IMR-90 (cell line): ENCODE measurements around the gene LRRC7. TPM values are rescaled to one million over a fixed set of nuclear protein-coding genes. Genes with fewer than 3 reads are reported as not detected.

Experiments
- ATAC-seq: fragments of 200-7000 bp; cut with Tn5 transposase; 2 replicates; pipeline ENCODE4 v1.9.1; 2020; ENCODE audit warnings: low read depth, mild to moderate bottlenecking, moderate library complexity
- BruUV-seq: library from RNA; stranded (reverse); fragments of 400-500 nt; replicated peaks from 2 replicates; lab custom pipeline; 2021; lab: Mats Ljungman, UMichigan
- CTCF ChIA-PET: fragments of 300-600 bp; formaldehyde crosslinking; extraction: SDS; loops from one replicate; lab custom pipeline; 2021; ENCODE audit warnings: antibody characterized with exemption; lab: Yijun Ruan, JAX
- POLR2A ChIA-PET: fragments of 300-600 bp; sonication (Branson Sonifier 250); formaldehyde crosslinking; loops from one replicate; lab custom pipeline; 2022; ENCODE audit warnings: antibody characterized with exemption; ENCODE audit not compliant: unreplicated experiment; lab: Charles Lee
- DNase-seq: peaks from one replicate; pipeline ENCODE4 v3.0.0; 2013
- H2AFZ ChIP-seq: replicated peaks from 2 replicates; pipeline ENCODE3; 2013; ENCODE audit warnings: low read length, mild to moderate bottlenecking; ENCODE audit not compliant: poor library complexity
- H2AK5ac ChIP-seq: 2 replicates; pipeline ENCODE4 v1.6.1; 2013; ENCODE audit warnings: low read depth, low read length, inconsistent platforms
- H2AK9ac ChIP-seq: replicated peaks from 2 replicates; pipeline ENCODE3; 2013; ENCODE audit warnings: mild to moderate bottlenecking, low read depth, low read length, moderate library complexity; ENCODE audit not compliant: poor library complexity
- H2BK120ac ChIP-seq: 2 replicates; pipeline ENCODE4 v1.6.1; 2013; ENCODE audit warnings: low read depth, low read length, inconsistent platforms
- H2BK15ac ChIP-seq: 3 replicates; pipeline ENCODE4 v1.6.1; 2013; ENCODE audit warnings: low read depth, low read length, inconsistent platforms
- H2BK20ac ChIP-seq: 2 replicates; pipeline ENCODE4 v1.6.1; 2013; ENCODE audit warnings: low read depth, mild to moderate bottlenecking, inconsistent platforms, low read length, moderate library complexity
- H2BK5ac ChIP-seq: 2 replicates; pipeline ENCODE4 v1.6.1; 2013; ENCODE audit warnings: mild to moderate bottlenecking, low read depth, low read length, inconsistent platforms; ENCODE audit not compliant: poor library complexity, severe bottlenecking
- H3K14ac ChIP-seq: replicated peaks from 2 replicates; pipeline ENCODE4 v1.6.1; 2013; ENCODE audit warnings: low read depth, low read length, inconsistent platforms
- H3K18ac ChIP-seq: 2 replicates; pipeline ENCODE4 v1.6.1; 2013; ENCODE audit warnings: low read depth, low read length, control low read depth
- H3K23ac ChIP-seq: 2 replicates; pipeline ENCODE4 v1.6.1; 2013; ENCODE audit warnings: low read depth, low read length, inconsistent platforms
- H3K27ac ChIP-seq: 2 replicates; pipeline ENCODE4 v1.5.1; 2013; ENCODE audit warnings: mild to moderate bottlenecking, control low read depth, low read length; ENCODE audit not compliant: insufficient read depth
- H3K27me3 ChIP-seq: 2 replicates; pipeline ENCODE4 v1.6.1; 2013; ENCODE audit warnings: low read length; ENCODE audit not compliant: control insufficient read depth, insufficient read depth
- H3K36me3 ChIP-seq: 2 replicates; pipeline ENCODE4 v1.6.1; 2013; ENCODE audit warnings: low read length, mixed read lengths; ENCODE audit not compliant: control insufficient read depth, insufficient read depth
- H3K4ac ChIP-seq: 2 replicates; pipeline ENCODE4 v1.6.1; 2013; ENCODE audit warnings: low read depth, low read length, inconsistent platforms
- H3K4me1 ChIP-seq: 2 replicates; pipeline ENCODE4 v1.6.1; 2013; ENCODE audit warnings: low read length, mixed read lengths; ENCODE audit not compliant: control insufficient read depth, insufficient read depth
- H3K4me2 ChIP-seq: 2 replicates; pipeline ENCODE4 v1.6.1; 2013; ENCODE audit warnings: low read depth, mild to moderate bottlenecking, control low read depth, low read length, moderate library complexity
- H3K4me3 ChIP-seq: 2 replicates; pipeline ENCODE4 v1.5.1; 2013; ENCODE audit warnings: low read depth, mild to moderate bottlenecking, control low read depth, low read length, moderate library complexity; ENCODE audit not compliant: insufficient read depth
- H3K56ac ChIP-seq: 2 replicates; pipeline ENCODE4 v1.6.1; 2013; ENCODE audit warnings: low read length, inconsistent platforms; ENCODE audit not compliant: insufficient read depth; ENCODE audit errors: extremely low read depth
- H3K79me1 ChIP-seq, 2 experiments: 2 replicates each; pipeline ENCODE4 v1.6.1; 2013; ENCODE audit warnings: low read length in 2 of 2, inconsistent platforms in 1 of 2, low read depth in 1 of 2
- H3K9ac ChIP-seq: 2 replicates; pipeline ENCODE4 v1.6.1; 2013; ENCODE audit warnings: low read depth, low read length, control low read depth
- H3K9me1 ChIP-seq: 2 replicates; pipeline ENCODE4 v1.6.1; 2013; ENCODE audit warnings: low read length, inconsistent platforms; ENCODE audit not compliant: insufficient read depth
- H3K9me3 ChIP-seq: 2 replicates; pipeline ENCODE4 v1.6.1; 2013; ENCODE audit warnings: low read length; ENCODE audit not compliant: control insufficient read depth, insufficient read depth
- H4K20me1 ChIP-seq: 2 replicates; pipeline ENCODE4 v1.6.1; 2013; ENCODE audit warnings: low read length, inconsistent platforms; ENCODE audit not compliant: insufficient read depth
- H4K5ac ChIP-seq: 2 replicates; pipeline ENCODE4 v1.6.1; 2013; ENCODE audit warnings: mild to moderate bottlenecking, low read depth, low read length, control low read depth
- H4K8ac ChIP-seq, 2 experiments: 2 replicates each; pipeline ENCODE4 v1.6.1; 2013; ENCODE audit warnings: low read depth in 2 of 2, low read length in 2 of 2, control low read depth in 1 of 2, inconsistent platforms in 1 of 2
- H4K91ac ChIP-seq: 2 replicates; pipeline ENCODE4 v1.6.1; 2013; ENCODE audit warnings: low read depth, low read length, inconsistent platforms; ENCODE audit not compliant: insufficient read depth
- BHLHE40 ChIP-seq: fragments of 150-350 bp; IDR thresholded peaks from 2 replicates; pipeline ENCODE4 v1.6.1; 2016; ENCODE audit warnings: mild to moderate bottlenecking, low read depth, low read length
- FOS ChIP-seq: fragments of 150-350 bp; IDR thresholded peaks from 2 replicates; pipeline ENCODE4 v1.6.1; 2016; ENCODE audit warnings: low read depth, low read length
- RCOR1 ChIP-seq: IDR thresholded peaks from 2 replicates; pipeline ENCODE4 v1.6.1; 2012; ENCODE audit warnings: mild to moderate bottlenecking, low read length, improper control_type of control experiment; ENCODE audit not compliant: insufficient replicate concordance
- RFX5 ChIP-seq: IDR thresholded peaks from 2 replicates; pipeline ENCODE4 v1.8.0; 2012; ENCODE audit warnings: low read depth, mild to moderate bottlenecking, low read length, moderate library complexity
- WGBS, 2 experiments: methylation state at CpG; one replicate each; pipeline versions ENCODE4 v1.1.5 to v1.1.7; 2013; ENCODE audit warnings: missing lambda C conversion rate in 2 of 2; ENCODE audit not compliant: insufficient read length in 1 of 2; ENCODE audit errors: extremely low coverage in 2 of 2; 5-methylcytosine and 5-hydroxymethylcytosine counted together
- dilution Hi-C: fragments of 300-500 bp; cut with HindIII; formaldehyde crosslinking; loops from one replicate; pipeline ENCODE4 v1.14.3; 2018; ENCODE audit warnings: low sequenced_read_pairs; ENCODE audit not compliant: unreplicated experiment
- in situ Hi-C: fragments of 300-500 bp; cut with MboI; formaldehyde crosslinking; loops from 3 replicates; pipeline ENCODE4 v1.14.3; 2019; ENCODE audit warnings: low sequenced_read_pairs, inconsistent platforms, mixed read lengths
- intact Hi-C: fragments of 100-400 bp; cut with micrococcal nuclease; formaldehyde crosslinking; loops from 2 replicates; pipeline ENCODE4 v1.10.0; 2022
- polyA plus RNA-seq, 3 experiments: library from polyadenylated mRNA; depleted of rRNA; stranded (reverse); fragments of >200 nt; gene quantifications; 2 replicates each; pipeline ENCODE4 v1.2.3, GENCODE V29; 2012; ENCODE audit warnings: low replicate concordance in 1 of 3
- total RNA-seq: library from RNA; depleted of rRNA; stranded (reverse); fragments of >200 nt; gene quantifications from 2 replicates; pipeline ENCODE4 v1.2.3, GENCODE V29; 2012

LRRC7 gene
- total and polyA plus RNA-seq, 2 of the 4 experiments (the other 2 are of a cell fraction): under 0.01 to 0.02 TPM

GRCh38 chr1:70134148-70134547 lies 566.4 kb downstream of the LRRC7 start:
- H3K4me1 ChIP-seq: no peaks in the 10 kb centered on the region
- no peak overlapping the region for H3K56ac ChIP-seq
- no peak overlapping the region for H3K23ac ChIP-seq
- H4K20me1 ChIP-seq: no peaks in the 10 kb centered on the region
- H2BK120ac ChIP-seq: no peak overlapping the region
- no peak overlapping the region for H2BK15ac ChIP-seq
- ChIA-PET CTCF (interaction anchor here (0.9 to 1.3 kb wide), 3 partner anchors 30 to 51 kb away, joined by 3 to 4 read pairs (median 3); no protein-coding TSS in a partner anchor), POLR2A (no interaction called here)
- H4K5ac ChIP-seq: no peak overlapping the region
- no peak overlapping the region for H4K8ac ChIP-seq
- no peak overlapping the region for H2AK9ac ChIP-seq
- H3K36me3 ChIP-seq: no peaks in the 10 kb centered on the region
- H3K4me3 ChIP-seq: no peak overlapping the region
- no peak overlapping the region for H3K9ac ChIP-seq
- H2BK20ac ChIP-seq: no peak overlapping the region
- H3K79me1 ChIP-seq: no peaks in the 10 kb centered on the region
- no peak overlapping the region for H4K91ac ChIP-seq
- in situ Hi-C loops (loop anchor here (10.0 to 25.0 kb wide), 2 partner anchors 97 to 381 kb away; no protein-coding TSS in a partner anchor), intact Hi-C loops (loop anchor here (5.0 kb wide), 1 partner anchor 278 kb away; the partner anchor contains the start of gene CTH), dilution Hi-C loops (no loop called here)
- TF ChIP-seq BHLHE40 (no peak), RFX5 (no peak), FOS (no peak), RCOR1 (no peak)
- H2AFZ ChIP-seq: no peak overlapping the region
- no peak overlapping the region for H3K27ac ChIP-seq
- no peak overlapping the region for H2AK5ac ChIP-seq
- H3K18ac ChIP-seq: no peak overlapping the region
- H3K27me3 ChIP-seq: no peaks in the 10 kb centered on the region; the same call in 1 of the 2 replicates
- DNase-seq (no peak), ATAC-seq (no peak)
- no TSS peak for BruUV-seq
- H3K4me2 ChIP-seq: no peak overlapping the region
- 75% methylated on average over 1 of the region's 3 CpGs; no CpG with 5 or more reads in 1 of the 2 experiments for WGBS, 2 experiments
- H2BK5ac ChIP-seq: no peak overlapping the region
- no peak overlapping the region for H3K14ac ChIP-seq
- H3K9me1 ChIP-seq: no peaks in the 10 kb centered on the region
- no peaks in the 10 kb centered on the region for H3K9me3 ChIP-seq
- no peak overlapping the region for H3K4ac ChIP-seq
